Measurements from ENCODE around the gene TMEM205. TPM values are rescaled to one million over a fixed set of nuclear protein-coding genes. Genes with fewer than 3 reads are reported as not detected.
A peak's percentile ranks its signal among the peaks of the same experiment; 100 is the strongest.

TMEM205 gene
- total RNA-seq, 1 donor: 187 TPM

- peak in 1 of 3 donors; percentile 55 for DNase-seq (ENCODE audit: low read depth in 2 of 3, low spot score in 2 of 3)
These were observed 25.6 kb downstream of the TMEM205 start for GRCh38 chr19:11320278-11320995.

DNA sequence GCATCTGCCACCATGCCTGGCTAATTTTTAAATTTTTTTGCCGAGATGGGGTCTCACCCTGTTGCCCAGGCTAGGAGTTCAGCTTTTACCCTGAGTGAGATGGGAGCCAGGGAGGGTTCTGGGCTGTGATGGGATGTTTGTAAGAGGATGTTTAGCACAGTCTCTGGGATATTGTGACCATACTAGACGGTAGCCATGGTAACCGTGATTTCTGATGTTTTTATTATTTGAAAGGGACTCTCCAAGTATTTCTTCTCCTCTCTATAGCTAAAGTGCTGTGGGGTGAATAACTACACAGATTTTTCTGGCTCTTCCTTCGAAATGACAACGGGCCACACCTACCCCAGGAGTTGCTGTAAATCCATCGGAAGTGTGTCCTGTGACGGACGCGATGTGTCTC is 39.7 kb downstream of the TMEM205 start:
- DNase-seq (ENCODE audit: low read depth in 2 of 3, low spot score in 2 of 3): peak in 2 of 3 donors; percentile 26 to 32

- DNase-seq (ENCODE audit: low read depth in 2 of 3, low spot score in 2 of 3): no peak
These were observed 41.1 kb downstream of the TMEM205 start for GRCh38 chr19:11304936-11305335.

DNA sequence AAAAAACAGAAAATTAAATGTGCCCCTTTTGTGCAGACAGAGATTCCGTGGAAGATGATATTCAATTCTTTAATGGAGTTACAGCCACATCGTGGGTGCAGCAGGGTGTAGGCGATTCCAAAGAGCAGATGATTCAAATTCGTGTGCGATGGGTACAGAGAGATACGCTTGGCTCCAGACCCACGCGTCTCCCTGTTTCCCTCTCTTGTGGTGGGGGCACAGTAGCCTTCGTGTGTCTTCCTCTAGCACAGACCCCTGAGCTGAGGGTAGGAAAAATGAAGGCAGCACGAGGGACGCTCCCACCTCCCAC is 45.3 kb downstream of the TMEM205 start:
- DNase-seq (ENCODE audit: low read depth in 2 of 3, low spot score in 2 of 3): no peak

- no peak for DNase-seq (ENCODE audit: low read depth in 2 of 3, low spot score in 2 of 3)
These were observed 45.9 kb downstream of the TMEM205 start for GRCh38 chr19:11299946-11300810.

DNA sequence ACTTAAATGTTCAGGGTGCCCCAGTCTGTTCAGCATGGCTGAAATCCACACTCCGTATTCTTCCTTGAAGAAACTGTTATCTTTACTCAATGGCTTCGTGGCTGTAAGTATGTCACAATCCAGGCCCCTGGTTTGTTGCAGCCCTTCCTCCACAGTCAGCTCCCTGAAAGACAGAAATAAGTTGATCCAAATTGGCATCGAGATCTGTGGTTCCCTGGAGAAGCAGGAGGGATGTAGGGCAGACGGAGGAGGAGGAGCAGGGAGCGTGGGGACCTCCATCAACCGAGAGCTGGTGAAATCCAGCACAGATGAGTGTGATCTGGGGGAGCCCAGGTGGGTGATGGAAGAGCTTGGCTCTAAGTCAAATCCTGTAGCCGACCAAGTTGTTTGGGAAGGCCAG is 49.8 kb downstream of the TMEM205 start:
- DNase-seq (ENCODE audit: low read depth in 2 of 3, low spot score in 2 of 3): no peak

GRCh38 chr19:11295665-11296245 is 50.3 kb downstream of the TMEM205 start, which contains the start of gene TSPAN16:
Gene TSPAN16, plus strand, starts transcription at chr19:11296160. Its CDS starts 138 bp downstream, at chr19:11296298.
- no peak for DNase-seq (ENCODE audit: low read depth in 2 of 3, low spot score in 2 of 3)

DNA sequence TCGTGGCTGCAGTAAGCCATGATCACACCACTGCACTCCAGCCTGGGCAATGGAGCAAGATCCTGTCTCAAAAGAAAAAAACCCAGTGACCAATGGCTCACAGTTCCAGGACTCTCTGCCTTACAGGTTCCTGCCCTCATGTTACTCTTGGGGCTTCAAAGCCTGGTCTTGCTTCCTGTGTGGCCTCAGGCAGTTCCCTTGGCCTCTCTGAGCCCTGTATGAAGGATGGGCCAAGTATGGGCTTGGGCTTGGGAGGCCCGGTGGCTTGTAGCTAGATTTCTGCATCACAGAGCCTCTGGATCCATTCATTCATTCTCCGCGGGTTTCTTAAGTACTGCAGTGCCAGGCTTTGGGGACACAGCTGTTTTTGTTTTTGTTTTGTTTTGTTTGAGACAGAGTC is 50.9 kb downstream of the TMEM205 start:
- no peak for DNase-seq (ENCODE audit: low read depth in 2 of 3, low spot score in 2 of 3)

DNA sequence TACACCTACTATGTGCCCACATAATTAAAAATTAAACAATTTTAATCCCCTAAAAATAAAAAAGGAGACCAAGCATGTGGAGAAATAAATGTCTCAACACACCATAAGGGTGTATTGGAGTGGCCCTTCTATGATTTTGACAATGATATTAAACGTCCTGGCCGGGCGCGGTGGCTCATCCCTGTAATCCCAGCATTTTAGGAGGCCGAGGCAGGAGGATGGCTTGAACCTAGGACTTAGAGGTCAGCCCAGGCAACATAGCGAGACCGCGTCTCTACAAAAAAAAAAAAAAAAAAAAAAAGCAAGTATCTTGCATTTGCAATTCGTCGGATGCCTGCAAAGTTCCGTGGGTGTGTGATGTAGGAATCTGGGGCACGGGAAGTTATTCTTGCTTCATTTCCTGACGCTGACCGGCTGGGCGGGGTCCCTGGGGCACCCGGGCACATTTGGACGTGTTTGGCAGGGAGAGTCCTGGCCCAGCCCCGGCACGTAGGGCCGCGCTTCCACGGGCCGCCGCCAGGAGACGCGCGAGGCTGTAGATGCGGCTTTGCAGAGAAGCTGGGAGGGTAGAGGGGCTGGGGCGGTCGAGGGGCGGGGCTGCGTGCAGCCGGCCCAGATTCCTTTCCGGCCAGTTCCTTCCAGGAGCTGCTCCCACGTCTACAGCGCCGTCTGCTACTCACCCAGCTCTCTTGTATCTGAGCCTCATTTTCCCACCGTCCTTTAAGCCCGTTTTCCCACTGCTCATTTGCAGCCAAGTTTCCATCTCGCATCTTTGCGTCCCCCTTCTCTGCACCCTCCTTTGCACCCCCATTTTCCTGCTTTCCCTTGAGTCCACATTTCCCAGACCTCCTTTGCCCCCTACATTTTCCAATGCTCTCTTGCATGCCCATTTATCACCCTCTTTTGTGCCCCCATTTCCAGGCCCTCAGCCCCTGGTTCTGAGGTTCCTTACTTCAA is 52.4 kb downstream of the TMEM205 start:
- peak; percentile 47 to 87 (median 84) for DNase-seq (ENCODE audit: low read depth in 2 of 3, low spot score in 2 of 3)

Other genes starting within 250 kb of the TMEM205 start
- gene SPC24, start 190.5 kb downstream of the TMEM205 start, total RNA-seq: 6.7 TPM
- gene KANK2, start 148.7 kb downstream of the TMEM205 start, total RNA-seq: 74.1 TPM
- not detected for gene ANGPTL8, start 106.6 kb downstream of the TMEM205 start, total RNA-seq
- gene DOCK6, start 83.7 kb downstream of the TMEM205 start, total RNA-seq: 3.5 TPM
- under 0.01 TPM for gene TSPAN16, start 50.1 kb downstream of the TMEM205 start, total RNA-seq
- gene RAB3D, start 6.6 kb downstream of the TMEM205 start, total RNA-seq: 114 TPM
- gene CCDC159, start 251 bp upstream of the TMEM205 start, total RNA-seq: 14.8 TPM
- 8.1 TPM for gene PLPPR2, start 9.2 kb upstream of the TMEM205 start, total RNA-seq
- gene SWSAP1, start 28.4 kb upstream of the TMEM205 start, total RNA-seq: 4.6 TPM
- 21.8 TPM for gene EPOR, start 38.0 kb upstream of the TMEM205 start, total RNA-seq
- not detected for gene RGL3, start 73.0 kb upstream of the TMEM205 start, total RNA-seq
- under 0.01 TPM for gene ODAD3, start 88.9 kb upstream of the TMEM205 start, total RNA-seq
- gene PRKCSH, start 89.4 kb upstream of the TMEM205 start, total RNA-seq: 221 TPM
- gene ELAVL3, start 134.8 kb upstream of the TMEM205 start, total RNA-seq: 0.27 TPM
- 12.4 TPM for gene ZNF653, start 159.6 kb upstream of the TMEM205 start, total RNA-seq
- 99.4 TPM for gene ECSIT, start 182.9 kb upstream of the TMEM205 start, total RNA-seq
- gene CNN1, start 192.6 kb upstream of the TMEM205 start, total RNA-seq: under 0.01 TPM
- gene ELOF1, start 213.0 kb upstream of the TMEM205 start, total RNA-seq: 56.3 TPM
- 18.0 TPM for gene ACP5, start 231.4 kb upstream of the TMEM205 start, total RNA-seq